Left lung (tissue), 10 donors: ENCODE data around the gene TICAM2. TPM values are rescaled to one million over a fixed set of nuclear protein-coding genes. Genes with fewer than 3 reads are reported as not detected.

Experiments used
- ATAC-seq: fragments of 200-7000 bp; cut with Tn5 transposase; one replicate; pipeline ENCODE4 v1.9.1; 2020; ENCODE audit warnings: moderate library complexity
- DNase-seq, 4 donors: peaks; one replicate each; pipeline ENCODE4 v3.0.0-alpha.2; 2013 to 2020
- H3K27ac ChIP-seq, 2 donors: fragments of 200-600 bp; sonication (generic) in 1 of 2; one replicate each; pipeline versions ENCODE4 v1.5.0 to v1.8.0; 2020 to 2021
- H3K27me3 ChIP-seq, 2 donors: fragments of 200-600 bp; sonication (generic) in 1 of 2; one replicate each; pipeline versions ENCODE4 v1.5.0 to v1.8.0; 2020 to 2021
- H3K36me3 ChIP-seq, 2 donors: fragments of 200-600 bp; sonication (generic) in 1 of 2; one replicate each; pipeline versions ENCODE4 v1.5.0 to v1.8.0; 2020 to 2021
- H3K4me1 ChIP-seq, 2 donors: fragments of 200-600 bp; one replicate each; pipeline ENCODE4 v1.8.0; 2021
- H3K4me3 ChIP-seq, 2 donors: fragments of 200-600 bp; sonication (generic) in 1 of 2; one replicate each; pipeline versions ENCODE4 v1.5.0 to v1.8.0; 2020 to 2021; ENCODE audit warnings: mild to moderate bottlenecking in 1 of 2
- H3K9me3 ChIP-seq, 2 donors: fragments of 200-600 bp; sonication (generic) in 1 of 2; one replicate each; pipeline versions ENCODE4 v1.5.0 to v1.8.0; 2020 to 2021
- intact Hi-C, 2 donors: fragments of 100-400 bp; cut with DNase I; formaldehyde crosslinking; loops; one replicate each; pipeline versions ENCODE4 v1.11.2 to v1.14.2; 2022
- polyA plus RNA-seq, 6 donors: library from polyadenylated mRNA; unstranded; fragments of 120-200 nt; gene quantifications; one replicate each; pipeline ENCODE4 v1.2.1, GENCODE V29; 2013; ENCODE audit not compliant: insufficient read length in 6 of 6
- total RNA-seq, 2 donors: library from RNA; stranded (reverse); fragmentation: NEBNext Ultra II Directional; extraction: Animal tissue kit (Norgen Biotek cat#: 25700); gene quantifications; one replicate each; pipeline ENCODE4 v1.2.1, GENCODE V29; 2021
- TF ChIP-seq, protein P1 (sequence below), 2 donors: fragments of 200-600 bp; sonication (generic) in 1 of 2; IDR thresholded peaks; one replicate each; pipeline versions ENCODE4 v1.5.0 to v1.8.0; 2021; ENCODE audit warnings: antibody characterized with exemption in 2 of 2
- donor health status: DM: no; HTN: yes; CAD: no.
- donor health status: DM: no; HTN: no; CAD: no.

Gene TICAM2
- total and polyA plus RNA-seq, 8 donors, result 3.2 to 8.6 (median 6.4) TPM

- Histone ChIP-seq H3K4me1 (peaks cover 0 to 44% of the 10 kb centered on the region in 2 donors), H3K9me3 (no peaks in the 10 kb centered on the region), H3K27me3 (no peaks in the 10 kb centered on the region), H3K4me3 (peak overlapping the region in 1 of 2 donors; percentile 69), H3K36me3 (no peaks in the 10 kb centered on the region), H3K27ac (no peak overlapping the region)
- DNase-seq (no peak), ATAC-seq (no peak)
- intact Hi-C loops, result no loop called here
- TF ChIP-seq, protein P1, sequence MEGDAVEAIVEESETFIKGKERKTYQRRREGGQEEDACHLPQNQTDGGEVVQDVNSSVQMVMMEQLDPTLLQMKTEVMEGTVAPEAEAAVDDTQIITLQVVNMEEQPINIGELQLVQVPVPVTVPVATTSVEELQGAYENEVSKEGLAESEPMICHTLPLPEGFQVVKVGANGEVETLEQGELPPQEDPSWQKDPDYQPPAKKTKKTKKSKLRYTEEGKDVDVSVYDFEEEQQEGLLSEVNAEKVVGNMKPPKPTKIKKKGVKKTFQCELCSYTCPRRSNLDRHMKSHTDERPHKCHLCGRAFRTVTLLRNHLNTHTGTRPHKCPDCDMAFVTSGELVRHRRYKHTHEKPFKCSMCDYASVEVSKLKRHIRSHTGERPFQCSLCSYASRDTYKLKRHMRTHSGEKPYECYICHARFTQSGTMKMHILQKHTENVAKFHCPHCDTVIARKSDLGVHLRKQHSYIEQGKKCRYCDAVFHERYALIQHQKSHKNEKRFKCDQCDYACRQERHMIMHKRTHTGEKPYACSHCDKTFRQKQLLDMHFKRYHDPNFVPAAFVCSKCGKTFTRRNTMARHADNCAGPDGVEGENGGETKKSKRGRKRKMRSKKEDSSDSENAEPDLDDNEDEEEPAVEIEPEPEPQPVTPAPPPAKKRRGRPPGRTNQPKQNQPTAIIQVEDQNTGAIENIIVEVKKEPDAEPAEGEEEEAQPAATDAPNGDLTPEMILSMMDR (IDR thresholded peaks at IDR 0.05), result no peak
These were observed 1.5 kb downstream of the TICAM2 start for GRCh38 chr5:115600766-115601165.

GRCh38 chr5:115599924-115600323, 2.4 kb downstream of the TICAM2 start:
- peaks cover 0 to 44% of the 10 kb centered on the region in 2 donors for H3K4me1 ChIP-seq
- intact Hi-C loops, result no loop called here
- no peaks in the 10 kb centered on the region for H3K36me3 ChIP-seq
- no peaks in the 10 kb centered on the region for H3K27me3 ChIP-seq
- DNase-seq, result no peak
- no peak overlapping the region for H3K4me3 ChIP-seq
- no peak overlapping the region for H3K27ac ChIP-seq
- H3K9me3 ChIP-seq, result no peaks in the 10 kb centered on the region
- peak; percentile 5 for ATAC-seq
- TF ChIP-seq, protein P1 (IDR thresholded peaks at IDR 0.05), result no peak

DNA sequence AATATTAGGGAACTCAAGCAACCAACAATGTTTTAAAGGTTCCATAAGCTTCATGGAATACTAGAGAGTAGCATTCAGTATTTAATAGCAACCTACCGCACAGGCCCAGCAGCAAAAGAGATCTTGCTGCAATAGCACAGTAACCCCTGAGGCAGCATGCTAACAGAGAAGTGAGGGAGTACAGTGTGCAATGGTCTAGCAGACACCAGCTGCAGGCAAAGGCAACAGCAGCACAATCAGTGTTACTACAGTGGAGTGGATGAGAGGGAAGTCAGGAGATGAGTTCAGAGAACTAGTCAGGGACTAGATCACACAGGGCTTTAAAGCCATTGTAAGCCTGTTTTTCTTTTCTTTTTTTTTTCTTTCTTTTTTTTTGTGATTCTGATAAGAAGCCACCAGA, 2.8 kb downstream of the TICAM2 start:
- TF ChIP-seq, protein P1 (IDR thresholded peaks at IDR 0.05), result no peak
- Histone ChIP-seq H3K27me3 (no peaks in the 10 kb centered on the region), H3K27ac (no peak overlapping the region), H3K36me3 (no peaks in the 10 kb centered on the region), H3K4me1 (peaks cover 0 to 44% of the 10 kb centered on the region in 2 donors), H3K9me3 (no peaks in the 10 kb centered on the region), H3K4me3 (no peak overlapping the region)
- ATAC-seq (peak; percentile 54), DNase-seq (peak in 2 of 4 donors; percentile 16 to 37)
- intact Hi-C loops, result no loop called here

- no peaks in the 10 kb centered on the region for H3K36me3 ChIP-seq
- H3K27me3 ChIP-seq, result no peaks in the 10 kb centered on the region
- H3K4me3 ChIP-seq, result no peak overlapping the region
- H3K4me1 ChIP-seq, result peaks cover 0 to 5% of the 10 kb centered on the region in 2 donors
- TF ChIP-seq, protein P1 (IDR thresholded peaks at IDR 0.05), result no peak
- DNase-seq (no peak), ATAC-seq (no peak)
- H3K27ac ChIP-seq, result no peak overlapping the region
- H3K9me3 ChIP-seq, result no peaks in the 10 kb centered on the region
- intact Hi-C loops, result no loop called here
These were observed 7.9 kb downstream of the TICAM2 start for GRCh38 chr5:115594128-115595047.

DNA sequence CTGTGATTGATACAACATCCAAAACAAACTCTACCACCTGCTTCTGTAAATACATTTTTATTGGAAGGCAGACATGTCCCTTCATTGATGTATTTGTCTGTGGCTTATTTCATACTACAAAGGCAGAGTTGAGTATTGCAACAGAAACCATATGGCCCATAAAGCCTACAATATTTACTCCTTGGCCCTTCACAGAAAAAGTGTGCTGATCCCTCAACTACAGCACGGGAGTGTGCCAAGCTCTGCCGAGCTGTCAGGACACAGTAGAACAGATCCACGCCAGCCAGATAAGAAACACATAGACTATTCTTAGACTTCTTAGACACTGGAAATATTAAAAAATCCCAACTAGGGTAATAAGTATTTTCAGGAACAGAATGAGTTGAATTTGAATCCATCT, 13.2 kb downstream of the TICAM2 start:
- Histone ChIP-seq H3K9me3 (no peaks in the 10 kb centered on the region), H3K4me3 (no peak overlapping the region), H3K27me3 (no peaks in the 10 kb centered on the region), H3K36me3 (no peaks in the 10 kb centered on the region), H3K4me1 (no peaks in the 10 kb centered on the region), H3K27ac (no peak overlapping the region)
- DNase-seq, result no peak
- intact Hi-C loops, result loop anchor here in 1 of 2 donors (5.0 kb wide), 1 partner anchor 282 kb away; no protein-coding TSS in a partner anchor
- ATAC-seq, result no peak
- TF ChIP-seq, protein P1 (IDR thresholded peaks at IDR 0.05), result no peak
